HG03460 (cell line): ENCODE results near the gene RB1.
"Not testable (repeated sequence)": the region's sequence is repeated elsewhere in the genome, so short reads cannot be mapped to it uniquely, and the experiment has no call there.

Experiments used
- ATAC-seq: cut with Tn5 transposase; IDR thresholded peaks from one replicate; pipeline ENCODE4 v1.9.1; 2021; ENCODE audit not compliant: unreplicated experiment

The RB1 gene

GRCh38 chr13:48297131-48297786 lies 6.3 kb upstream of the RB1 start:
- ATAC-seq, result no peak

GRCh38 chr13:48299591-48299990 lies 4.0 kb upstream of the RB1 start:
- no peak for ATAC-seq

- peak; percentile 7 for ATAC-seq
These were observed 636 bp upstream of the RB1 start for GRCh38 chr13:48302871-48303358.

- ATAC-seq, result peak; percentile 72
These were observed 759 bp downstream of the RB1 start for GRCh38 chr13:48304143-48304876.

GRCh38 chr13:48311223-48311622 lies 7.7 kb downstream of the RB1 start:
- ATAC-seq, result no peak

- no peak for ATAC-seq
These were observed 12.6 kb downstream of the RB1 start for GRCh38 chr13:48315969-48316650.

GRCh38 chr13:48316826-48317510 lies 13.4 kb downstream of the RB1 start:
- ATAC-seq, result no peak

- ATAC-seq, result no peak
These were observed 14.2 kb downstream of the RB1 start for GRCh38 chr13:48317511-48318376.

- no peak for ATAC-seq
These were observed 14.8 kb downstream of the RB1 start for GRCh38 chr13:48318377-48318811.

- ATAC-seq, result no peak
These were observed 15.4 kb downstream of the RB1 start for GRCh38 chr13:48318821-48319511.

GRCh38 chr13:48319531-48320398 lies 16.2 kb downstream of the RB1 start:
- ATAC-seq, result no peak

GRCh38 chr13:48320399-48320790 lies 16.8 kb downstream of the RB1 start:
- no peak for ATAC-seq

- ATAC-seq, result no peak
These were observed 17.4 kb downstream of the RB1 start for GRCh38 chr13:48320891-48321510.

GRCh38 chr13:48322294-48322693 lies 18.7 kb downstream of the RB1 start:
- ATAC-seq, result no peak

- no peak for ATAC-seq
These were observed 30.4 kb downstream of the RB1 start for GRCh38 chr13:48333976-48334375.

- ATAC-seq, result no peak
These were observed 31.1 kb downstream of the RB1 start for GRCh38 chr13:48334534-48335127.

GRCh38 chr13:48339198-48339597 lies 35.6 kb downstream of the RB1 start:
- not testable (repeated sequence) for ATAC-seq

GRCh38 chr13:48344264-48344663 lies 40.7 kb downstream of the RB1 start:
- ATAC-seq, result no peak
